BE2C (cell line): ENCODE results near the gene TOLLIP.

Source experiments
- DNase-seq: peaks from one replicate; pipeline ENCODE4 v3.0.0-alpha.2; 2020
- H3K27me3 ChIP-seq: fragments of 250-450 bp; sonication (Bioruptor Pico); 2 replicates; pipeline ENCODE4 v1.5.1; 2020; ENCODE audit warnings: mild to moderate bottlenecking
- H3K36me3 ChIP-seq: fragments of 250-450 bp; sonication (Bioruptor Pico); 2 replicates; pipeline ENCODE4 v1.5.1; 2020; ENCODE audit warnings: mild to moderate bottlenecking
- H3K4me1 ChIP-seq: fragments of 250-450 bp; sonication (Bioruptor Pico); 2 replicates; pipeline ENCODE4 v1.5.1; 2020
- H3K4me3 ChIP-seq: 2 replicates; pipeline ENCODE4 v1.5.1; 2011; ENCODE audit warnings: low read depth, low read length
- H3K9me3 ChIP-seq: fragments of 250-450 bp; sonication (Bioruptor Pico); 2 replicates; pipeline ENCODE4 v1.5.1; 2020
- CTCF ChIP-seq: IDR thresholded peaks from 2 replicates; pipeline ENCODE4 v1.5.1; 2012; ENCODE audit warnings: mild to moderate bottlenecking, low read depth, low read length

TOLLIP gene

GRCh38 chr11:1226226-1226985 lies 83.0 kb downstream of the TOLLIP start:
- no peak overlapping the region for H3K4me3 ChIP-seq
- no peaks in the 10 kb centered on the region for H3K9me3 ChIP-seq
- peak; percentile 3 for DNase-seq
- no peak for TF ChIP-seq CTCF
- no peaks in the 10 kb centered on the region for H3K4me1 ChIP-seq
- no peaks in the 10 kb centered on the region for H3K36me3 ChIP-seq
- peaks cover 5% of the 10 kb centered on the region for H3K27me3 ChIP-seq

DNA sequence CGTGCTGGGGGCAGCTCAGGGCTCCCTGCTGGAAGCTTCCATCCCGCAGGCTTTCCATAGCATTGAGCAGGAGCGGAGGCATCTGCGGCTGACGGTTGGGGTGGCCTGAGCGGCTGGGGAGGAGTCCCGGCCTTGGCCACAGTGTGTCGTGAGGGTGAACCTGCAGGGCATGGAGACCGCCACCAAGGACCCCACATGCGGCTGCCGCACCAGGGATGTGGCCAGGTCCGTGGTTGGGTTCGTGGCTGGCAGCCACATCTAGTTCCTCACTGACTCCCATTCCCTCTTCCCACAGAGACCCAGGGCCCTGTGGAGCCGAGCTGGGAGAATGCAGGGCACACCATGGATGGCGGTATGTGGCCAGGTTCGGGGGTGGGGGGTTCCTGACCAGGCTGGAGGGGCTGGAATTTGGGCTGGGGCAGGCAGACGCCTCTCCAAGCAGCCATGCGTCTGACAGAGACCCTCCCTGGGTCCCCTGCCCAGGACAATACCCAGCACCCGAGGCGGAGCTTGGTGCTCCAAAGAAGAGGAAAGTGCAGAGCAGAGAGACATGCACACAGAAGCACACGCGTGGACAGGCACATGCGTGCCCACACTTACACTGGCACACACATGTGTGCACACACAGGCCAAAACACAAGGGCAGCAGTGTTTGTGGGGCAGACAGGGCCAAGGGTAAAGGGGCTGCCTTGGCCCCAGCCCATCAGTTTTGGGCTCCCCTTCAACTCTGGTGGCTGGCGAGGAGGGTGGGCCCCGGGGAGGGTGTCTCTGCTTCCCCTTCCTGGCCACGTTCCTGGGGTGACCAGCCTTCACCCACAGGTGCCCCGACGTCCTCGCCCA lies 83.8 kb downstream of the TOLLIP start:
- TF ChIP-seq CTCF: no peak
- no peaks in the 10 kb centered on the region for H3K4me1 ChIP-seq
- no peaks in the 10 kb centered on the region for H3K36me3 ChIP-seq
- no peaks in the 10 kb centered on the region; the same call in none of the 2 replicates for H3K27me3 ChIP-seq
- no peaks in the 10 kb centered on the region for H3K9me3 ChIP-seq
- no peak overlapping the region for H3K4me3 ChIP-seq
- peak; percentile 2 for DNase-seq

GRCh38 chr11:1224491-1225385 lies 84.7 kb downstream of the TOLLIP start:
- DNase-seq: peak; percentile 3
- Histone ChIP-seq H3K27me3 (no peaks in the 10 kb centered on the region; the same call in 1 of the 2 replicates), H3K4me3 (no peak overlapping the region), H3K4me1 (no peaks in the 10 kb centered on the region), H3K36me3 (no peaks in the 10 kb centered on the region), H3K9me3 (no peaks in the 10 kb centered on the region)
- no peak for TF ChIP-seq CTCF
